Stimulated activated CD4-positive, alpha-beta T cell treated with anti-CD3 and anti-CD28 coated beads, Interleukin-1b, Interleukin-23, amount 100 ng/mL, for 24 hours (primary cell): ENCODE data around the gene AXL.
A peak's percentile ranks its signal among the peaks of the same experiment; 100 is the strongest.
"Not testable (repeated sequence)": the region's sequence is repeated elsewhere in the genome, so short reads cannot be mapped to it uniquely, and the experiment has no call there.

Source experiments
- DNase-seq, 4 experiments: peaks; one replicate each; pipeline ENCODE4 v3.0.0-alpha.2; 2020; ENCODE audit warnings: low read depth in 4 of 4, low spot score in 1 of 4

Gene AXL

GRCh38 chr19:41218615-41219507 is at the start of gene AXL:
AXL (plus strand) TSS chr19:41219223; CDS start chr19:41219393, 170 bp downstream.
- DNase-seq, result no peak

- DNase-seq, result no peak
Measured at GRCh38 chr19:41172297-41173164, 46.5 kb upstream of the AXL start.

- no peak for DNase-seq
Measured at GRCh38 chr19:41174297-41174928, 44.6 kb upstream of the AXL start.

- DNase-seq, result peak in 2 of 4 experiments; percentile 10 to 28
Measured at GRCh38 chr19:41175801-41176777, 42.9 kb upstream of the AXL start.

GRCh38 chr19:41180173-41180572 is 38.9 kb upstream of the AXL start:
- not testable (repeated sequence) for DNase-seq

- DNase-seq, result no peak
Measured at GRCh38 chr19:41186971-41187883, 31.8 kb upstream of the AXL start.

GRCh38 chr19:41187884-41188279 is 31.1 kb upstream of the AXL start:
- DNase-seq, result no peak

GRCh38 chr19:41189425-41190065 is 29.5 kb upstream of the AXL start:
- no peak for DNase-seq

- DNase-seq, result no peak
Measured at GRCh38 chr19:41192574-41193429, 26.2 kb upstream of the AXL start, which contains the start of gene CYP2S1. CYP2S1 (plus strand) TSS chr19:41193219; CDS start chr19:41193265, 46 bp downstream.

- DNase-seq, result no peak
Measured at GRCh38 chr19:41193430-41194156, 25.4 kb upstream of the AXL start.

- DNase-seq, result no peak
Measured at GRCh38 chr19:41194157-41194552, 24.9 kb upstream of the AXL start.

- DNase-seq, result no peak
Measured at GRCh38 chr19:41195675-41196497, 23.1 kb upstream of the AXL start.

- no peak for DNase-seq
Measured at GRCh38 chr19:41198559-41198958, 20.5 kb upstream of the AXL start.

GRCh38 chr19:41203371-41203770 is 15.7 kb upstream of the AXL start:
- no peak for DNase-seq

GRCh38 chr19:41204338-41204737 is 14.7 kb upstream of the AXL start:
- DNase-seq, result peak; percentile 60 to 74 (median 66)

- DNase-seq, result no peak
Measured at GRCh38 chr19:41205995-41206394, 13.0 kb upstream of the AXL start.
